ENCODE measurements around the gene TLE2.

TLE2 gene

DNA sequence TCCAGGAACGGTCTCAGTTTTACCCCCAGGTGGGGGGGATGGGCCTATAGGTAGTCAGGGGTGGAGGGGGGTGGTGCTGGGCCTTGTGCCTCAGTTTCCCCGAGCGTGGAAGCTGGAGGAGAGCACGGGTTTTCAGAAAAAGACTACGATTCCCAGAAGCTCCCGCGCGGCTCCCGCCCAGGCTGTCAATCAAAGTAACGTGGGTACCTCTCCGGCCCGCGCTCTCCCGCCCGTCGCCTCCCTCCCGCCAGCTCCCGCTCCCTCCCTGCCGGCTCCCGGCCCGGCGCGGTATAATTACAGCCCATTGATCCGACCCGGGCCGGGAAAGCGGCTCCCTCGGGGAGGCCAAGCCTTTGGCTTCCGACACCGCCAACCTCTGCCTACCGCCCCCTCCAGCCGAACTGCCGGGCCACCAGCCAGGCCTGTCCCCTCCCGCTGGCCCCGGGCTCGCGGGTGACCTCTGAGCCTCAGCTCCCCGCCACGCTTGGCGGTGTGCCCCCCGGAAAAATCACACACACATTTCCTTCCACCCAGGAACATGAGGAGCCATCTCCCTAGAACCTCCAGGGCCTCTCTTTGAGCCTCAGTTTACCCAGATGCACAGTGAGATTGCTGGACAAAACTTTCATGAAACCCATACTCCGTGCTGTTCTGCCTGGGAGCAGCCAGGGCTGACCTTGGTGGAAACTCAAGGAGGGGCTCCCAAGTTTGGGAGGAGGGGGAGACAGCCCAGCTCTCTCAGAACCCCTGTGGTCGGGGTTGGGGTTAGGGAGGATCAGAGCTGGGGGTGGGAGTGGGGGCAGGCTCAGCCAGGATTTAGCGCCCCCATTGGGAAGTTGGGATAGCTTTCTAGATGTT lies 7.3 kb upstream of the TLE2 start:
- DNase-seq = peak; percentile 84

- DNase-seq = peak; percentile 90 to 95
Measured at GRCh38 chr19:3035542-3036118, 6.5 kb upstream of the TLE2 start.

- peak; percentile 54 to 63 for DNase-seq
Measured at GRCh38 chr19:3034656-3035541, 5.8 kb upstream of the TLE2 start.

DNA sequence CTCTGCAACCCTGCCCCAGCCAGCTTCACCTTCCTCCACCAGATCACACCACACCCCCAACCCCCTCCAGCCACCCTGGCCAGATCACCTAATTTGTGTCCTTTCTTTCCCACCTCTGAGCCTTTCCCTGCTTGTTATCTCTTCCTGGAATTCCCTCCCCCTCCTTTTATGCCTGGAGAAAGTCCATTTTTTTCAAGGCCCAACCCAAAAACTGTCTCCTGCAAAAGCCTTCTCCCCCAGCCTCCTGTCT lies 5.3 kb upstream of the TLE2 start:
- no peak for DNase-seq

- no peak for DNase-seq
Measured at GRCh38 chr19:3033595-3034405, 4.7 kb upstream of the TLE2 start.

GRCh38 chr19:3031607-3031867 lies 2.5 kb upstream of the TLE2 start:
- no peak for DNase-seq

GRCh38 chr19:3028305-3029064 lies 595 bp downstream of the TLE2 start:
- no peak for DNase-seq

- DNase-seq = no peak
Measured at GRCh38 chr19:3027981-3028304, 1.1 kb downstream of the TLE2 start.

GRCh38 chr19:3027292-3027691 lies 1.8 kb downstream of the TLE2 start:
- DNase-seq = no peak

GRCh38 chr19:3026768-3027167 lies 2.3 kb downstream of the TLE2 start:
- no peak for DNase-seq

DNA sequence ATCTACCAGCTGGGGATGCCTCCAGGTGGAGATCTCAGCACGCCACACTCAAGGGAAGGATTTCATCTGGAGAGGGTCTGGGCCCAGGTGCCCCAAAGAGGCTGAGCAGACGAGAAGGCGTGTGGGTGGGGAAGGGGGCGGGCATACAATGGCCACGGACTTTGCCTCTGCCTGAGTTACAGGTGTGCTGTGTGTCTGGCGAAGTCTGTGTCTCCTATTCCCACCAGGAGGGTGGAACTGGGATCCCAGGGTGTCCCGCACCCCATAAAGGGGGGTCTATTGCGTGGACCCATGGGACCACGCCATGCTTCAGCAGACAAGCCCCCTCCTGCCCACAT lies 3.6 kb downstream of the TLE2 start:
- DNase-seq = no peak

DNA sequence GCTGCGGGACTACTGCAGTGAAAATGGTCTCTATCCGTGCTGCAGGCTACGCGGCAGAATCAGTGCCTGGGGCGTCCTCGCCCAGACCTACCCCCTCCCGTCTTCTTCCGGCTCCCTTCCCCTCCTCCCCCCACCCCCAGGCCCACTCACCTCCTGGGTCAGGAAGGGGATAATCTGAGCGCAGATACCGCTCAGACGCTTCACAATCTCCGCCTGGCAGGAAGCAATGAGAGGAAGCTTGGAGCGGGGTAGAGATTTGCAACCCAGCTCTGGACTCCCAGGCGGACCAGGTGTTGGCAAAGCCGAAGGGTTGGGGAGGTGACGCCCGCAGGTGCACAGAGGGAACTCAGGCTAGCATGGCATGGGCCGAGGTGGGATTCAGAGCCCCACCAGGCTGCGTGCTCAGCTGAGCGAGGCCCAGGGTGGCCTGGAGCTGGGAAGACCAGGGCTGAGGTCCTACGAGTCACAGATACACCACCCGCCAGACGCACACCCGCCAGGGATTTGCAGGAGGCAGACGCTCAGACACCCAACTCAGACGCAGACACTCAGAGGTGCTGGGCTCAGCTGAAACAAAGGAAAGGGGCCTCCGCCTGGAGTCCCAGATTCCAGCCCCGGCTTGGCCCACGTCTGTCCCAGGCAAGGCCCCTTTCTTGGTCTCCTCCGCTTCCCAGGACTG lies 4.1 kb downstream of the TLE2 start:
- no peak for DNase-seq

DNA sequence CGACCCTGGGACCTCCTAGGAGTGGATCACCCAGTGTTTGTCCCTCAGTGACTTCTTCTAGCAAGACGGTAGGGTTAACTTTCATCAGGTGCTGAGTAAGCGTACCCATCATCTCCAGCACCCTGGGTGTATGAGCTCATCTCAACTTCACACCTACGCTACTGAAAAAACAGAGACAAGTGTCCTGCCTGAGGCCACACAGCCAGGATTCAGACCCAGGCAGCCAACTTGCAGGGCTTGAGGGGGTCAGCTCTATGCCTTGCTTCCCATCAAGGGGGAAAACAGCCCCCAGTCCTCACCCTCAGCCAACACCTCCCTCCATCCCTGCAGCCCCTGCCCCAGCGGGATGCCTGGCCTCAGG lies 4.6 kb downstream of the TLE2 start:
- no peak for DNase-seq

DNA sequence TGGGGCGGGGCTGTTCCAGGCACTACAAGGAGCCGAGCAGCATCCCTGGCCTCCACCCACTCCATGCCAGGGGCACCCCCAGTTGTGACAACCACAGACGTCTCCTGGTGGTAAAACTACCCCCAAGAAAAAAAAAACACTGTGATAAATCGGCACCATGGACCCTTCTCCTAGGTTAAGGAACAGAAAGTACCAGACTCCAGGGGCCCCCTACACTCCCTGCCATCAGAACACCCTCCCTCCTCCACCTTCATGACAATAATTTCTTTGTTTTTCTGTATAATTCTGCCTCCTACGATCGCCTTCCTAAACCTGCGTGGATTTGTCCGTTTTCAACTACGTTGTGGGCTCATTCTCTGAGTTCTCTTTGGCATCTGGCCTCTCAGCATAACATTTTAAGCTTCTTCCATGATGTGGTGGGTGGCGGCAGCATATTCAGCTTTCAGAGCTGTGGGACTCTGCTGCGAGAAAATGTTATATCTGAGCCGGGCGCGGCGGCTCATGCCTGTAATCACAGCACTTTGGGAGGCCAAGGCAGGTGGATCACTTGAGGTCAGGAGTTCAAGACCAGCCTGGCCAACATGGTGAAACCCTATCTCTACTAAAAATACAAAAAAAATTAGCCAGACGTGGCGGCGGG lies 8.6 kb downstream of the TLE2 start:
- no peak for DNase-seq

- no peak for DNase-seq
Measured at GRCh38 chr19:3019211-3019854, 9.7 kb downstream of the TLE2 start.

- no peak for DNase-seq
Measured at GRCh38 chr19:3017923-3018322, 11.2 kb downstream of the TLE2 start.

DNA sequence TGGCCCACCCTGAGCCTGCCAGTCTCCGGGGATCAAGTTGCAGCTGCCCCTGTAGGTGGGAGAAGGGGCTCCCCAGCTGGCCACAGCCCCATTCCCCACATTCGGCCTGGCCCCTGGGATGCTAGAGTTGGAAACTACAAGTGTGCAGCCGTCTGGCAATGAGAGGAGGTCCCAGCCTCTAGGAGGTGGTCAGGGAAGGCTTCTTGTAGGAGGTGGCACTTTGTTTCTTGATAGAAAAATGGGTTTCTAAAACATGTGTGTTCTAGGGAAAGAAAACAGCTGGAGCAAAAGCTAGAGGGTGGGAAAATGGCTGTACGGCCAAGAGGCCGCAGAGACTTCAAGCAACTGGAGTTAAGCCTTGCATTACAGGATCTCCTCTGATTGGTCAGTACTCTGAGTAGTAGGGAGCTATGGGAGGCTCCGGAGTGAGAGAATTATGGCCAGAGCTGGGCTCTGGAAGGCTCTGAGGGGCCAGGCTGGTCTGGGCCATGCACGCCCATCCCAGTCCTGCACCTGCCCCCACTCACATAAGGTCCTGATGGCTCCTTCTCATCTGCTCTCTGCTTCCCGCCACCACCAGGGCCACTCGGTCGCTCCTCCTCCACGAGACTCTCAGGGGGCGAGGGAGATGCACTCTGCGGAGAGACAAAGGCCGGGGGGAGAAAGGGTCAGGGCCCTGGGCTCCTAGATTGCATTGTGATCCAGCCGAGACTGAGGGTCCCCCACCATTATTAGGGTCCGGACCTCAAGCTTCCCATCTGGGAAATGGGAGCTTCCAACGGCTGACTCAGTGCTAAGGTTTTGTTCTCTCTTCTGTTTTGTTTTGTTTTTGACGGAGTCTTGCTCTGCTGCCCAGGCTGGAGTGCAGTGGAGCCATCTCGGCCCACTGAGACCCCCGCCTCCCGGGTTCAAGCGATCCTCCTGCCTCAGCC lies 13.7 kb downstream of the TLE2 start:
- DNase-seq = no peak

- DNase-seq = no peak
Measured at GRCh38 chr19:3014135-3014534, 14.9 kb downstream of the TLE2 start.

GRCh38 chr19:3013263-3013725 lies 15.8 kb downstream of the TLE2 start:
- DNase-seq = no peak
